GM15510 (cell line): Measurements from ENCODE around the gene GPRIN1.

ENCODE experiments used
- POLR2A ChIP-seq: IDR thresholded peaks from 3 replicates; pipeline ENCODE4 v1.6.1; 2011; ENCODE audit warnings: borderline replicate concordance; ENCODE audit not compliant: insufficient read length; ENCODE audit errors: extremely low read depth

Gene GPRIN1

DNA sequence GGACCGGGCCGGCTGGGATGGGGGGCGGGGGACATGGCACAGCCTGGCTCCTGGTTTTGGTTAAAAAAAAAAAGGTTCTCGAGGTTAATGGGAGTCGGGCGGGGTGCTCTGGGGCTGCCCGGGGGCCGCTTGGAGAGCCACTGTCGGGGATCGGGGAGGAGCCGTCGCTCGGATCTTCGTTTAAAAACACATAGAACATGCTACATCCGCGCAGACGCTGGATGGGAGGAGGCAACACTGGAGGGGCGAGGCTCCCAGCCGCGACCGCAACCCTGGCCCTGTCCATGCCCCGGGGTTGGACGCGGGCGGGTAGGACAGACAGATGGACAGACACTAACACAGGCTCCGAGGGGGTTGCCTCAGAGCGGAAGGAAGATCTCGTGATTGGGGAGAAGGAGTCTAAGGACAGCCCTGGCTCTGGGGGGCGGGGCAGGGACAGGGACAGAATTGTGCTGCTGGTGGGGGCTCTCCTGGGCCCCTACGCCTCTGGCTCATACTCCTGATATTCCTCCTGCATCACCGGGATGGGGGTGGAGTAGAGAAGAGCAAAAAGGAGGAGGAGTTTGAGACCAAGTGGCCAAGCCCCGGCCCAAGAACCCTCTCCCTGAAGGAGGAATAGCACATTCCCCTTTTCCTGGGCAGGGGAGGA is 10.5 kb upstream of the GPRIN1 start:
- no peak for TF ChIP-seq POLR2A

DNA sequence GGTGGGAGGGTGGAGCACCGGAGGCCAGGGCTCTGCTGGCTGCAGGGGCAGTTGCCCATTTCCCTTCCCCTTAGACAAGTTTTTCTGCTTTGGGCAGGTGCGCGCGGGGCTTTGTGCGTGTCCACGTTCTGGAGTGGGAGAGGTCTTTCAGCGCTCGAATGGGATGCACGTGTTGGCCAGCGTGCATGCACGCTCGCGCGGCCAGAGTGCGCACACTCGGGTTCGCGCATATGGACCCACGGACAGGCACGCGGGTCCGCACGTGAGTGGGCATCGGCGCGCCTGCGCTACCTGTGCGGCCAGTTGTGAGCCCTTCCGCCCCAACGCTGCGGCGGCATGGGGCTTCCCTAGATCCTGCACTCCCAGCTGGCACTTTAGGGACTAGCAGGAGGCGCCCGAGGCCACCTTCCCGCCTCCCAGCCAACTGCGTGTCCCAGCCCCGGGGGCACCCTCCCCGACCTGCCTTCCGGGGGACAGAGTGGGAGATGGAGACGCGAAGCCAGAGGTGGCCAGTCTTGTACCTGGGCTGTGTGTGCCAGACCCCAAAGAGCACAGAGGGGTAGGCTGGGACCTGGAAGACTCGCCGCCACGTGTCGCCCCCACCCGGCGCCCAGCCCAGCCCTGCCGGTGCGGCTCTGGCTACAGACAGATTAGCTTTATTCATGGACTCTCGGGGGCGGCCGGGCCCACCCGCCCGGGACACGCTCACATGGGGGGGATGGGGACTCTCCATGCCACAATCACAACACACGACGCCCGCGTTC is 9.8 kb upstream of the GPRIN1 start:
- no peak for TF ChIP-seq POLR2A

DNA sequence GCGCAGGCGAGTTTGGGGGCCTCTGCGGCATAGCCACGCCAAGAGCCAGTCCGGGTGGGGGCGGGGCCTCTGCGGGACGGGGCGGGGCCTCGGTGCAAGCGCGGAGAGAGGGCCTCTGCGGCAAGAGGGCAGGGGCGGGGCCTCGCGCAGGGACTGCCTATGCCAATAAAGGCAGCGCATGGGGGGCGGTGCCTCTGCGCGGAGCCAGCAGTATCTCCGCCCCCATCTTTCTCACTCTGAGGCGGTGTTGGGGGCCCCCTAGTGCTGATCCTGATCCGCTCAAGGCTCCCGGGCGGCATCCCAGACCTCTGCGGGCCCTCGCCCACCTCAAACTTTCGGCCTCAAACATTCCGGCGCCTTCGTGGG is 9.2 kb upstream of the GPRIN1 start:
- no peak for TF ChIP-seq POLR2A

GRCh38 chr5:176618783-176619182 is 8.8 kb upstream of the GPRIN1 start:
- TF ChIP-seq POLR2A = no peak

GRCh38 chr5:176616511-176616910 is 6.6 kb upstream of the GPRIN1 start:
- TF ChIP-seq POLR2A = no peak

DNA sequence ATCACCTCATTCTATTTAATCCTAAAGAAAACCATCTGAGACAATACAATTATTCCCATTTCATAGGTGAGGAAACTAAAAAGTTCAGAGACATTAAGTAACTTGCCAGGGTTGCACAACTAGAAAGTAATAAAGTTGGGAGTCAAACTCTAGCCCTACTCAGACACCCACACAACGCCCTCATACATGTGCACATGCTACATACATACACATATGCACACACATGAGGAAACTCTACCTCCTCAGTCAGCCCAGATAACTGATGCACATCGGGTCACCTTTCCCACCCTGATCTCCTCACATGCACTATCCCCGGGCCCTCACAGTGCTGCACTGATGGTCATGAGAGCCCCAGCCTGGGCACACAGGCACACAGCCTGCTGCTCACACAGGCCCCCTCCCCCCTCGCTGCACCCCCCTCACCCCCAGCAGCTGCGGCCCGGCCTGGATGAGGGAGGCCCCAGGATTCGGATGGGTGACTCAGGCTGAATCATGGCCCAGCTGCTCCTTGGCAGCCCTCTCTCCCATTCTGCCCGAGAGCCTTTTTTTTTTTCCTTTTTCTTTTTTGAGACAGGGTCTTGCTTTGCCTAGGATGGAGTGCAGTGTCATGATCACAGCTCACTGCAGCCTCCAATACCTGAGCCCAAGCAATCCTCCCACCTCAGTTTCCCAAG is 5.0 kb upstream of the GPRIN1 start:
- no peak for TF ChIP-seq POLR2A

GRCh38 chr5:176612855-176613254 is 2.9 kb upstream of the GPRIN1 start:
- TF ChIP-seq POLR2A = no peak

DNA sequence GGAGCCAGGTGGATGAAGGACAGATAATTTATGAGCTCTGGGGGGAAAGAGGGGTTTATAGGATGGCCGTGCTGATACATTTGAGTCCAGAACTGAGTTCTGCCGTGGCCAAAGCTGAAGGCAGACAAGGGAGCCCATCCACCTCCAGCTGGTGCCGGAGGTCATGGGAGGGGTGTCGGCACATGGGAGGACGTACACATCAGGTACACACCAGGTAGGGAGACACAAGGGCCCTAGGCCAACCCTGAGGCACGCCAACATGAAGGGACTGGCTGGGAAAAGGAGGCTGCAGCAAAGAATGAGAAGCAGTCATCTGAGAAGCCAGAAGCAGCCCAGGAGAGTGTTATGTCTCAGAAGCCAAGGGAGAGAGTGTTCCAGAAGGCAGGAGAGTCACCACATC is 2.1 kb upstream of the GPRIN1 start:
- TF ChIP-seq POLR2A = no peak

DNA sequence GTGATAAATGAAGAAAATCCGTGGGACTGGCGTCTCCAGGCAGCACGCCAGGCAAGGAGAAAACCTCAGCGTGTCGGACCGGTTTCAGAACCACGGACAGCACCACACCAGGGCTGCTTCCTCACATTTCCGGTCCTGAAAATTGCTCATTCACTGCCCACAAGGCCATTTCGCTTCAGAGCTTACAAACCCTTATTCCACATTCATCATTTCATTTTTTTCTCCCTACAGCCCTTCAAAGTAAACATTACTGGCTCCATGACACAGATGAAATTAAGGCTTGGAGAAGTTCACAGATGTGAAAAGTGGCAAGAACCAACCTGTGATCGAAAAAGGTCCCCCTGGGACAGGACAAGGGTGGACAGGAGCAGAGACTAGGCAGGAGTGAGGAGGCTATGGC is 1.5 kb upstream of the GPRIN1 start:
- TF ChIP-seq POLR2A = no peak

DNA sequence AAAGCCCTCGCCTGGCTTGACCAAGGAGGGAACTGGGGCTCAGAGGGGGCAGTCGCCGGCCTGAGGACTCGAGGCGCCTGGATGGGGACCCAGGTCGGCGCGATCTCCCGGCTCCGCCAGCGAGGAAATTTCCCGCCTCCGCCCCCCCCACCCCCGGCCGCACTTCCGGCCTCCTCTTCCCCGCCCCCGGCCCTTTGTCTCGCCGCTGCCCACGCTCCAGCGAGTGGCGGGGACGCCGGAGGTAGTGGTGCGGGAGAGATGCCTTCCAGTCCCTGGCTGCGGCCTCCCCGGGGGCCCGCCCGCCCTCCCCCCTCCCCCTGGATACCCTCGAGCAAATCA is 448 bp upstream of the GPRIN1 start:
- no peak for TF ChIP-seq POLR2A

DNA sequence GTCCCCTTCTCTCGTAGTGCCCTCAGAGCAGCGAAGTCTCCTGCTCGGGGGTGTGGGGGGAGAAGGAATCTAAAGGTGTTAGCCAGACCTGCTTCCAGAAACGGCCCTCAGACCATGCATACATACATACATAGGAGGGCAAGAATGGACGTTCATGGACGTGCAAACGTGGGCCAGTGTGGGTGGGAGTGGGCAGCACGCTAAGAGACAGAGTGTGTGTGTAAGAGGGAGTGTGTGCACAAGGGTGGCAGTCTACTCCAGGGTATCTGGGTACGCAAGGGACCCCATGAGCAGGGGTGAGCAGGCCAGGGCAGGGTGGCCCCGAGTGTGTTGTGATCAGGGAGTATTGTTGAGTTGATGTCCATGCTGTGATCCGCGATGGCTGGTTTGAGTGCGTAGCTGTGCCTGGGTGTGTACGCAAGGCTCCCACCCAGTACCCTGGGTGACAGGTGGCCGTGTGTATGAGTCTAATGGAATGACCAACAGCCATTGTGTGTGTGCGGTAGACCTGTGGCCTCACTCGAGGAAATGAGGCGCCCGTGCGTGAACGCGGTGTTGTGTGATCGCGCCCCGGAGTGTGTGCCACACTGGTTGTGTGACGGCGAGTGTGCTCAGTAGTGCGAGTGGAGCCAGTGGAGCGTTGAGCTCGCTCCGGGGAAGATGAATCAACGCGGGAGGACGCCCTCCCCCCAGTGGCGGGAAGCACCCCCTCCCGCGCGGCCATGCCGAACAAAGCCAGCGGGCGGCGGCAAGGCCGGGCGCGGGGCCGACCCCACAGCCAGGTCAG is 826 bp downstream of the GPRIN1 start:
- no peak for TF ChIP-seq POLR2A

- TF ChIP-seq POLR2A = no peak
Observed at GRCh38 chr5:176608142-176608705, 1.7 kb downstream of the GPRIN1 start.

DNA sequence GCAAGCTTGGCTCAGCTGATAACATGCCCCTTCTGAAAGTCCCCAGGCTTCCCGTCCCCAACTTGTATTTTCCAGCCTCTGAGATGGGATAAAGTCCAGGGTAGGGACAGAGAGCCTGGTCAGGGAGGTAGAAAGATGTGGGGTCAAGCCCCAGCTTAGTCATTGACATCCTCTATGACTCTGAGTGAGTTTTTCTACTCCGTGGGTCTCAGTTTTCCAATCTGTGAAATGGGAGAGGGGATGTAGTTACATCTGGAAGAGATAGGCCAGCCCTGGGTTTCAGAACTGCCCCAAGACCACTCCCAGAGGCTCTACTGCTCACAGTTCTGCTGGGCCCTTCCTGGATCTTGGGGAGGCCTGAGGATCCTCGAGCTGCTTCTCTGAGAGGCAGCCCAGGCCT is 3.1 kb downstream of the GPRIN1 start:
- no peak for TF ChIP-seq POLR2A

DNA sequence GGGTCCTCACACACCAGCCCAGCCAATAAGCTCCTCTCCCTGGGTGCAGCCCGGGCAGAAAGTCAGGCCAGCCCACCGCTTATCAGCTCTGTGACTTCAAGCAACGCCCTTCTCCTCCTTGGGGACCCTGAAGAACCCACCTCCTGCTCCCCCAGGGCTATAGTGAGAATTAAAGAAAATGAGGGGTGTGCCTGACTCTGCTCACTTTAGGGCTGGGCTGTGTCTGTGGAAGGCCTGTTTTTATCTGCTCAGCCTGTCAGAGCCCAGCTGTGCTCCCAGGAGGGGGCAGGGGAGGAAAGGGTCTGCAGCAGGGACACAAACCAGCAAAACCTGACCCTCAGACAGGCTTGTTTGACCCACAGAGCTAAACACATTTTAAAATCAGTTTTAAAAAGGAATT is 3.9 kb downstream of the GPRIN1 start:
- TF ChIP-seq POLR2A = no peak

DNA sequence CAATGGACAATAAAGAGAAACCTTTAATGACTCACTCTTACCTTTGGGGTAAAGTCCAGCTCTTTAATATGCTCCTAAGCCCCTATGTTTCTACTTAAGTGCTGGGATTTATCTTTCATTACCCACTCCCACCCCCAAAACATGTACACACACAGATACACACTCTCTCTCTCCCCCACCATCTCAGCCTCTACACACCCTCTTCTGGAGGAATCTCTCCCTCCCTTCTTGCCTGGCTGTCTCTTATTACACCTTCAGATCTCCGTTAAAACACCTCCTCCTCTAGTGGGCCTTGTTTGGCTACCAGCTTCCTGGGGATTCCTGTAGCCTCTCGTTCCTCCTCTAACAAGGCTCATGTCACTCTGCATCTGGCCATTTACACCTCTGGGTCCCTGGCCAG is 6.9 kb downstream of the GPRIN1 start:
- no peak for TF ChIP-seq POLR2A
